Activated CD4-positive, alpha-beta T cell treated with anti-CD3 and anti-CD28 coated beads, Interleukin-2, amount 50 U/mL, for 16 hours (primary cell): ENCODE measurements around the gene SEMA5A.

Experiments used
- DNase-seq: peaks from one replicate; pipeline ENCODE4 v3.0.0-alpha.2; 2020

Gene SEMA5A

GRCh38 chr5:9545992-9546851, at the start of gene SEMA5A:
SEMA5A (minus strand) TSS chr5:9546075; CDS start chr5:9379946, 166,129 bp downstream.
- peak; percentile 5 for DNase-seq

- DNase-seq, result no peak
Measured at GRCh38 chr5:9594913-9595312, 49.0 kb upstream of the SEMA5A start.

- no peak for DNase-seq
Measured at GRCh38 chr5:9589049-9589835, 43.4 kb upstream of the SEMA5A start.

- DNase-seq, result no peak
Measured at GRCh38 chr5:9588254-9588653, 42.4 kb upstream of the SEMA5A start.

- DNase-seq, result no peak
Measured at GRCh38 chr5:9587135-9587534, 41.3 kb upstream of the SEMA5A start.

GRCh38 chr5:9582406-9582805, 36.5 kb upstream of the SEMA5A start:
- DNase-seq, result no peak

GRCh38 chr5:9573796-9574195, 27.9 kb upstream of the SEMA5A start:
- DNase-seq, result no peak

- no peak for DNase-seq
Measured at GRCh38 chr5:9572246-9572645, 26.4 kb upstream of the SEMA5A start.

GRCh38 chr5:9570876-9571275, 25.0 kb upstream of the SEMA5A start:
- no peak for DNase-seq

- DNase-seq, result no peak
Measured at GRCh38 chr5:9567039-9567438, 21.2 kb upstream of the SEMA5A start.

GRCh38 chr5:9564752-9565151, 18.9 kb upstream of the SEMA5A start:
- DNase-seq, result no peak

GRCh38 chr5:9562141-9562540, 16.3 kb upstream of the SEMA5A start:
- no peak for DNase-seq

GRCh38 chr5:9559965-9560364, 14.1 kb upstream of the SEMA5A start:
- no peak for DNase-seq

- DNase-seq, result no peak
Measured at GRCh38 chr5:9558319-9558965, 12.6 kb upstream of the SEMA5A start.

GRCh38 chr5:9557696-9558095, 11.8 kb upstream of the SEMA5A start:
- no peak for DNase-seq

- no peak for DNase-seq
Measured at GRCh38 chr5:9555961-9556360, 10.1 kb upstream of the SEMA5A start.

GRCh38 chr5:9554122-9554521, 8.2 kb upstream of the SEMA5A start:
- no peak for DNase-seq

GRCh38 chr5:9553561-9553960, 7.7 kb upstream of the SEMA5A start:
- no peak for DNase-seq

- DNase-seq, result no peak
Measured at GRCh38 chr5:9551567-9552537, 6.0 kb upstream of the SEMA5A start.

GRCh38 chr5:9549941-9550340, 4.1 kb upstream of the SEMA5A start:
- DNase-seq, result no peak

GRCh38 chr5:9547122-9547947, 1.5 kb upstream of the SEMA5A start:
- DNase-seq, result no peak
